ENCODE data around the gene SYNE2. TPM values are rescaled to one million over a fixed set of nuclear protein-coding genes. Genes with fewer than 3 reads are reported as not detected.

SYNE2 gene
- total and polyA plus RNA-seq, 2 of the 8 experiments (the other 6 are each of a cell fraction or from before 2014, with no cell fraction given) = 32.6 to 46.1 TPM

DNA sequence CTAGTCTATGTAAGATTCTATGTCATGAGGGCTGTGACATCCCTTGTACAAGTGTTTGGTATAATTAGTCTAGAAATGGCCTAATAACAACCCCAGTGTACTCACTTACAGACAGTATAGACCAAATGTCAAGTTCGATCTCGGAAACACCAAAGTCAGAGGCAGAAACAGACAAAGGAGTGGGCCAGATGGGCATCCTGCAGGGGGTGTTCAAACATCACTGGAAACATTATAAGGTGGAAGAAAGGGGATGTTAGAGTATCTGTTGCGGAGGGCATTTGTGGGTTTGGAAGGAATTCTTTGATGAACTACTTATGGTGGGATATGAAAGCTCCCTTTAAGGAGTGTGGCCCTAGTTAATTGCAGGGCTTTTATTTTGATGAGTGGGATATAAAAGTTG is 306.8 kb downstream of the SYNE2 start (continued):
- TF ChIP-seq, protein P1, sequence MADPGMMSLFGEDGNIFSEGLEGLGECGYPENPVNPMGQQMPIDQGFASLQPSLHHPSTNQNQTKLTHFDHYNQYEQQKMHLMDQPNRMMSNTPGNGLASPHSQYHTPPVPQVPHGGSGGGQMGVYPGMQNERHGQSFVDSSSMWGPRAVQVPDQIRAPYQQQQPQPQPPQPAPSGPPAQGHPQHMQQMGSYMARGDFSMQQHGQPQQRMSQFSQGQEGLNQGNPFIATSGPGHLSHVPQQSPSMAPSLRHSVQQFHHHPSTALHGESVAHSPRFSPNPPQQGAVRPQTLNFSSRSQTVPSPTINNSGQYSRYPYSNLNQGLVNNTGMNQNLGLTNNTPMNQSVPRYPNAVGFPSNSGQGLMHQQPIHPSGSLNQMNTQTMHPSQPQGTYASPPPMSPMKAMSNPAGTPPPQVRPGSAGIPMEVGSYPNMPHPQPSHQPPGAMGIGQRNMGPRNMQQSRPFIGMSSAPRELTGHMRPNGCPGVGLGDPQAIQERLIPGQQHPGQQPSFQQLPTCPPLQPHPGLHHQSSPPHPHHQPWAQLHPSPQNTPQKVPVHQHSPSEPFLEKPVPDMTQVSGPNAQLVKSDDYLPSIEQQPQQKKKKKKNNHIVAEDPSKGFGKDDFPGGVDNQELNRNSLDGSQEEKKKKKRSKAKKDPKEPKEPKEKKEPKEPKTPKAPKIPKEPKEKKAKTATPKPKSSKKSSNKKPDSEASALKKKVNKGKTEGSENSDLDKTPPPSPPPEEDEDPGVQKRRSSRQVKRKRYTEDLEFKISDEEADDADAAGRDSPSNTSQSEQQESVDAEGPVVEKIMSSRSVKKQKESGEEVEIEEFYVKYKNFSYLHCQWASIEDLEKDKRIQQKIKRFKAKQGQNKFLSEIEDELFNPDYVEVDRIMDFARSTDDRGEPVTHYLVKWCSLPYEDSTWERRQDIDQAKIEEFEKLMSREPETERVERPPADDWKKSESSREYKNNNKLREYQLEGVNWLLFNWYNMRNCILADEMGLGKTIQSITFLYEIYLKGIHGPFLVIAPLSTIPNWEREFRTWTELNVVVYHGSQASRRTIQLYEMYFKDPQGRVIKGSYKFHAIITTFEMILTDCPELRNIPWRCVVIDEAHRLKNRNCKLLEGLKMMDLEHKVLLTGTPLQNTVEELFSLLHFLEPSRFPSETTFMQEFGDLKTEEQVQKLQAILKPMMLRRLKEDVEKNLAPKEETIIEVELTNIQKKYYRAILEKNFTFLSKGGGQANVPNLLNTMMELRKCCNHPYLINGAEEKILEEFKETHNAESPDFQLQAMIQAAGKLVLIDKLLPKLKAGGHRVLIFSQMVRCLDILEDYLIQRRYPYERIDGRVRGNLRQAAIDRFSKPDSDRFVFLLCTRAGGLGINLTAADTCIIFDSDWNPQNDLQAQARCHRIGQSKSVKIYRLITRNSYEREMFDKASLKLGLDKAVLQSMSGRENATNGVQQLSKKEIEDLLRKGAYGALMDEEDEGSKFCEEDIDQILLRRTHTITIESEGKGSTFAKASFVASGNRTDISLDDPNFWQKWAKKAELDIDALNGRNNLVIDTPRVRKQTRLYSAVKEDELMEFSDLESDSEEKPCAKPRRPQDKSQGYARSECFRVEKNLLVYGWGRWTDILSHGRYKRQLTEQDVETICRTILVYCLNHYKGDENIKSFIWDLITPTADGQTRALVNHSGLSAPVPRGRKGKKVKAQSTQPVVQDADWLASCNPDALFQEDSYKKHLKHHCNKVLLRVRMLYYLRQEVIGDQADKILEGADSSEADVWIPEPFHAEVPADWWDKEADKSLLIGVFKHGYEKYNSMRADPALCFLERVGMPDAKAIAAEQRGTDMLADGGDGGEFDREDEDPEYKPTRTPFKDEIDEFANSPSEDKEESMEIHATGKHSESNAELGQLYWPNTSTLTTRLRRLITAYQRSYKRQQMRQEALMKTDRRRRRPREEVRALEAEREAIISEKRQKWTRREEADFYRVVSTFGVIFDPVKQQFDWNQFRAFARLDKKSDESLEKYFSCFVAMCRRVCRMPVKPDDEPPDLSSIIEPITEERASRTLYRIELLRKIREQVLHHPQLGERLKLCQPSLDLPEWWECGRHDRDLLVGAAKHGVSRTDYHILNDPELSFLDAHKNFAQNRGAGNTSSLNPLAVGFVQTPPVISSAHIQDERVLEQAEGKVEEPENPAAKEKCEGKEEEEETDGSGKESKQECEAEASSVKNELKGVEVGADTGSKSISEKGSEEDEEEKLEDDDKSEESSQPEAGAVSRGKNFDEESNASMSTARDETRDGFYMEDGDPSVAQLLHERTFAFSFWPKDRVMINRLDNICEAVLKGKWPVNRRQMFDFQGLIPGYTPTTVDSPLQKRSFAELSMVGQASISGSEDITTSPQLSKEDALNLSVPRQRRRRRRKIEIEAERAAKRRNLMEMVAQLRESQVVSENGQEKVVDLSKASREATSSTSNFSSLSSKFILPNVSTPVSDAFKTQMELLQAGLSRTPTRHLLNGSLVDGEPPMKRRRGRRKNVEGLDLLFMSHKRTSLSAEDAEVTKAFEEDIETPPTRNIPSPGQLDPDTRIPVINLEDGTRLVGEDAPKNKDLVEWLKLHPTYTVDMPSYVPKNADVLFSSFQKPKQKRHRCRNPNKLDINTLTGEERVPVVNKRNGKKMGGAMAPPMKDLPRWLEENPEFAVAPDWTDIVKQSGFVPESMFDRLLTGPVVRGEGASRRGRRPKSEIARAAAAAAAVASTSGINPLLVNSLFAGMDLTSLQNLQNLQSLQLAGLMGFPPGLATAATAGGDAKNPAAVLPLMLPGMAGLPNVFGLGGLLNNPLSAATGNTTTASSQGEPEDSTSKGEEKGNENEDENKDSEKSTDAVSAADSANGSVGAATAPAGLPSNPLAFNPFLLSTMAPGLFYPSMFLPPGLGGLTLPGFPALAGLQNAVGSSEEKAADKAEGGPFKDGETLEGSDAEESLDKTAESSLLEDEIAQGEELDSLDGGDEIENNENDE (IDR thresholded peaks at IDR 0.05; ENCODE audit: insufficient replicate concordance, low read length) = no peak
- TF ChIP-seq, protein P2, sequence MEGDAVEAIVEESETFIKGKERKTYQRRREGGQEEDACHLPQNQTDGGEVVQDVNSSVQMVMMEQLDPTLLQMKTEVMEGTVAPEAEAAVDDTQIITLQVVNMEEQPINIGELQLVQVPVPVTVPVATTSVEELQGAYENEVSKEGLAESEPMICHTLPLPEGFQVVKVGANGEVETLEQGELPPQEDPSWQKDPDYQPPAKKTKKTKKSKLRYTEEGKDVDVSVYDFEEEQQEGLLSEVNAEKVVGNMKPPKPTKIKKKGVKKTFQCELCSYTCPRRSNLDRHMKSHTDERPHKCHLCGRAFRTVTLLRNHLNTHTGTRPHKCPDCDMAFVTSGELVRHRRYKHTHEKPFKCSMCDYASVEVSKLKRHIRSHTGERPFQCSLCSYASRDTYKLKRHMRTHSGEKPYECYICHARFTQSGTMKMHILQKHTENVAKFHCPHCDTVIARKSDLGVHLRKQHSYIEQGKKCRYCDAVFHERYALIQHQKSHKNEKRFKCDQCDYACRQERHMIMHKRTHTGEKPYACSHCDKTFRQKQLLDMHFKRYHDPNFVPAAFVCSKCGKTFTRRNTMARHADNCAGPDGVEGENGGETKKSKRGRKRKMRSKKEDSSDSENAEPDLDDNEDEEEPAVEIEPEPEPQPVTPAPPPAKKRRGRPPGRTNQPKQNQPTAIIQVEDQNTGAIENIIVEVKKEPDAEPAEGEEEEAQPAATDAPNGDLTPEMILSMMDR (IDR thresholded peaks at IDR 0.05; ENCODE audit: control extremely low read depth in 1 of 3, insufficient read depth in 1 of 3, low read depth in 1 of 3, low read length in 3 of 3) = peak in 2 of 3 experiments; percentile 22 to 31; a peak in 2 of 4 replicates
- TF ChIP-seq RAD21 (IDR thresholded peaks at IDR 0.05 in 1 of 2, conservative IDR thresholded peaks at IDR 0.05 in 1 of 2; ENCODE audit: low read depth in 2 of 2, low read length in 2 of 2) = peak; percentile 49 to 62
- TF ChIP-seq NRF1 (IDR thresholded peaks at IDR 0.05; ENCODE audit: low read depth, low read length) = no peak
- no peak for TF ChIP-seq CHD1 (IDR thresholded peaks at IDR 0.05; ENCODE audit: low read depth, low read length)
- no peak for TF ChIP-seq SAP30 (IDR thresholded peaks at IDR 0.05; ENCODE audit: insufficient read depth, insufficient replicate concordance, low read length)
- TF ChIP-seq JUND (IDR thresholded peaks at IDR 0.05; ENCODE audit: low read length) = no peak

Measured in H1 (cell line).